Loucy (cell line): ENCODE results near the gene HOXA2.
A peak's percentile ranks its signal among the peaks of the same experiment; 100 is the strongest.

Experiments used
- H2AFZ ChIP-seq: fragments of 200-600 bp; sonication (generic); 2 replicates; pipeline ENCODE4 v1.6.0; 2016; ENCODE audit warnings: antibody characterized with exemption, mild to moderate bottlenecking, low read length, moderate library complexity
- H3F3A ChIP-seq: fragments of 200-600 bp; 2 replicates; pipeline ENCODE4 v1.6.0; 2016; ENCODE audit warnings: antibody characterized with exemption, low read depth, mild to moderate bottlenecking
- H3K27me3 ChIP-seq: fragments of 200-600 bp; sonication (generic); 2 replicates; pipeline ENCODE4 v1.6.1; 2014; ENCODE audit warnings: low read length, mild to moderate bottlenecking; ENCODE audit not compliant: insufficient read depth, poor library complexity, severe bottlenecking
- H3K36me3 ChIP-seq: fragments of 200-600 bp; sonication (generic); 2 replicates; pipeline ENCODE4 v1.6.1; 2016; ENCODE audit warnings: low read length; ENCODE audit not compliant: insufficient read depth
- H3K4me1 ChIP-seq: fragments of 200-600 bp; sonication (generic); 2 replicates; pipeline ENCODE4 v1.5.1; 2014; ENCODE audit warnings: low read length, mild to moderate bottlenecking; ENCODE audit not compliant: insufficient read depth, poor library complexity, severe bottlenecking
- H3K4me2 ChIP-seq: fragments of 200-600 bp; sonication (generic); 2 replicates; pipeline ENCODE4 v1.6.0; 2014; ENCODE audit warnings: antibody characterized with exemption, low read length, low read depth, mild to moderate bottlenecking; ENCODE audit not compliant: poor library complexity, severe bottlenecking
- H3K4me3 ChIP-seq: fragments of 200-600 bp; sonication (generic); 2 replicates; pipeline ENCODE4 v1.5.1; 2014; ENCODE audit warnings: low read length, mild to moderate bottlenecking, mixed read lengths; ENCODE audit not compliant: poor library complexity, severe bottlenecking
- H3K79me2 ChIP-seq: fragments of 200-600 bp; sonication (generic); 2 replicates; pipeline ENCODE4 v1.6.1; 2014; ENCODE audit warnings: low read length; ENCODE audit not compliant: insufficient read depth
- H3K9ac ChIP-seq: fragments of 200-600 bp; sonication (generic); 2 replicates; pipeline ENCODE4 v1.6.0; 2014; ENCODE audit warnings: mild to moderate bottlenecking, low read depth, low read length, moderate library complexity; ENCODE audit not compliant: poor library complexity, severe bottlenecking
- H3K9me2 ChIP-seq: fragments of 200-600 bp; sonication (generic); replicated peaks from 2 replicates; pipeline ENCODE4 v1.6.1; 2016; ENCODE audit warnings: low read depth, low read length, mixed read lengths
- H3K9me3 ChIP-seq: fragments of 200-600 bp; sonication (generic); 2 replicates; pipeline ENCODE4 v1.6.1; 2014; ENCODE audit warnings: mild to moderate bottlenecking, antibody characterized with exemption, low read length, low read depth; ENCODE audit not compliant: insufficient read depth
- H4K20me1 ChIP-seq: fragments of 200-600 bp; sonication (generic); 2 replicates; pipeline ENCODE4 v1.6.0; 2014; ENCODE audit warnings: antibody characterized with exemption, low read length, mild to moderate bottlenecking; ENCODE audit not compliant: insufficient read depth, poor library complexity, severe bottlenecking
- CTCF ChIP-seq: fragments of 200-600 bp; sonication (generic); conservative IDR thresholded peaks from 2 replicates; pipeline ENCODE4 v1.5.1; 2014; ENCODE audit warnings: mild to moderate bottlenecking, antibody characterized with exemption, low read length
- EZH2phosphoT487 ChIP-seq: fragments of 200-600 bp; IDR thresholded peaks from 2 replicates; pipeline ENCODE4 v1.6.1; 2018; ENCODE audit warnings: antibody characterized with exemption, mild to moderate bottlenecking, moderate library complexity, borderline replicate concordance

The HOXA2 gene

GRCh38 chr7:27104341-27105058 lies 2.0 kb upstream of the HOXA2 start:
- TF ChIP-seq EZH2phosphoT487 (no peak), CTCF (no peak)
- Histone ChIP-seq H3K4me3 (no peak overlapping the region), H2AFZ (no peak overlapping the region), H3K9me3 (no peaks in the 10 kb centered on the region), H3K9ac (no peak overlapping the region), H3K79me2 (peaks cover 64% of the 10 kb centered on the region), H3K9me2 (no peaks in the 10 kb centered on the region), H3K4me2 (no peak overlapping the region), H3K4me1 (peaks cover 4% of the 10 kb centered on the region), H4K20me1 (peaks cover 8% of the 10 kb centered on the region), H3K36me3 (peaks cover 43% of the 10 kb centered on the region; the same call in 1 of the 2 replicates), H3F3A (no peaks in the 10 kb centered on the region), H3K27me3 (no peaks in the 10 kb centered on the region)

GRCh38 chr7:27103489-27104226 lies 1.2 kb upstream of the HOXA2 start:
- Histone ChIP-seq H3K4me2 (peak overlapping the region; percentile 95), H3K9me3 (no peaks in the 10 kb centered on the region), H3K9ac (no peak overlapping the region), H3F3A (no peaks in the 10 kb centered on the region), H3K27me3 (no peaks in the 10 kb centered on the region), H3K4me1 (peaks cover 8% of the 10 kb centered on the region), H3K9me2 (no peaks in the 10 kb centered on the region), H2AFZ (no peak overlapping the region), H3K36me3 (peaks cover 35% of the 10 kb centered on the region; the same call in 1 of the 2 replicates), H3K4me3 (no peak overlapping the region), H3K79me2 (peaks cover 66% of the 10 kb centered on the region), H4K20me1 (peaks cover 13% of the 10 kb centered on the region)
- TF ChIP-seq EZH2phosphoT487 (no peak), CTCF (no peak)

- H3K4me1 ChIP-seq: peaks cover 20% of the 10 kb centered on the region
- H3K27me3 ChIP-seq: no peaks in the 10 kb centered on the region
- H3K79me2 ChIP-seq: peaks cover 82% of the 10 kb centered on the region
- no peaks in the 10 kb centered on the region for H3K9me2 ChIP-seq
- H3K4me2 ChIP-seq: peak overlapping the region; percentile 95
- H2AFZ ChIP-seq: no peak overlapping the region
- H4K20me1 ChIP-seq: peaks cover 18% of the 10 kb centered on the region
- peak overlapping the region; percentile 88 for H3K4me3 ChIP-seq
- H3K9ac ChIP-seq: peak overlapping the region; percentile 87
- TF ChIP-seq EZH2phosphoT487 (no peak), CTCF (no peak)
- H3F3A ChIP-seq: no peaks in the 10 kb centered on the region
- peaks cover 22% of the 10 kb centered on the region; the same call in 1 of the 2 replicates for H3K36me3 ChIP-seq
- no peaks in the 10 kb centered on the region for H3K9me3 ChIP-seq
These were observed 414 bp downstream of the HOXA2 start for GRCh38 chr7:27101957-27102580.
